ENCODE results near the gene SORL1. TPM values are rescaled to one million over a fixed set of nuclear protein-coding genes. Genes with fewer than 3 reads are reported as not detected.

The SORL1 gene
- polyA plus RNA-seq, 1 donor from 2014 or later = 6.5 TPM

DNA sequence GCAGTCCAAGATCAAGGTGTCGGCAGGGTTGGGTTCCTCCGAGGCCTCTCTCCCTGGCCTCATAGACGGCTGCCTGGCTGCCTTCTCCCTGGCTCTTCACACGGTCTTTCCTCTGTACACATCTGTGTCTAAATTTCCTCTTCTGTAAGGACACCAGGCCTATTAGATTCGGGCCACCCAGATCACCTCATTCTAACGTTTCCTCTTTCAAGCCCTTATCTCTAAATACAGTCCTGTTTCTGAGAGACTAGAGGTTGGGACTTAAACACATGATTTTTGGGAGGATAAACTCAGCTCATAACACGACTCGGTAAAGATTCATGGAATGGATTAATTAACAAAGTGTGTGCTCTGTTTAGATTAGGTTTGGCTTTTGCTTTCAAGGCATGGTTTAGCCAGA lies 136.6 kb downstream of the SORL1 start (continued):
- TF ChIP-seq EP300 (conservative IDR thresholded peaks at IDR 0.05; ENCODE audit: poor library complexity, severe bottlenecking) (no peak), SMC3 (conservative IDR thresholded peaks at IDR 0.05; ENCODE audit: poor library complexity) (no peak)

DNA sequence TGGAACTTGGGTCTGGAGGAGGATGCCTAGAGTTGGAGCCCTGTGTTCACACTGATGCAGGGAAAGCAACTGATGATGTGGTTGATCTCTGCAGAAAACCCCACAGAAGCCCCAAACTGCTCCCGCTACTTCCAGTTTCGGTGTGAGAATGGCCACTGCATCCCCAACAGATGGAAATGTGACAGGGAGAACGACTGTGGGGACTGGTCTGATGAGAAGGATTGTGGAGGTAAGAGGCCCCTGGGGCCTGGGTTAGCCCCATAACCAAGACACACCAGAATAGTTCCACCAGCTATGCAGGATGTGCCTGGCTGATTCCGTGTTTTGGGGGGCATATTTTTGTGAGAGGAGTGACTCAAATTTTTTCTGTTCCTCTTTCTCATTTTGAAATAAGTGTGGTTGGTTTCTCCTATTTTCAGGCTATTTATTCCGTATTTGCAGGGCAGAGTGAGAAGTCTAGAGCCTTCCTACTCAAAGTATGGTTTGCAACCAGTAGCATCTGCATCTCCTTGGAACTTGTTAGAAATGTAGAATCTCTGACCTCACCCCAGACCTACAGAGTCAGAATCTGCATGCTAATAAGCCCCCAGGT lies 137.9 kb downstream of the SORL1 start:
- TF ChIP-seq TAF1 (IDR thresholded peaks at IDR 0.05; ENCODE audit: low read depth) = no peak
- TF ChIP-seq EZH2 (IDR thresholded peaks at IDR 0.05; ENCODE audit: borderline replicate concordance, insufficient read depth, low read length, poor library complexity, severe bottlenecking) = no peak
- TF ChIP-seq, protein P1, sequence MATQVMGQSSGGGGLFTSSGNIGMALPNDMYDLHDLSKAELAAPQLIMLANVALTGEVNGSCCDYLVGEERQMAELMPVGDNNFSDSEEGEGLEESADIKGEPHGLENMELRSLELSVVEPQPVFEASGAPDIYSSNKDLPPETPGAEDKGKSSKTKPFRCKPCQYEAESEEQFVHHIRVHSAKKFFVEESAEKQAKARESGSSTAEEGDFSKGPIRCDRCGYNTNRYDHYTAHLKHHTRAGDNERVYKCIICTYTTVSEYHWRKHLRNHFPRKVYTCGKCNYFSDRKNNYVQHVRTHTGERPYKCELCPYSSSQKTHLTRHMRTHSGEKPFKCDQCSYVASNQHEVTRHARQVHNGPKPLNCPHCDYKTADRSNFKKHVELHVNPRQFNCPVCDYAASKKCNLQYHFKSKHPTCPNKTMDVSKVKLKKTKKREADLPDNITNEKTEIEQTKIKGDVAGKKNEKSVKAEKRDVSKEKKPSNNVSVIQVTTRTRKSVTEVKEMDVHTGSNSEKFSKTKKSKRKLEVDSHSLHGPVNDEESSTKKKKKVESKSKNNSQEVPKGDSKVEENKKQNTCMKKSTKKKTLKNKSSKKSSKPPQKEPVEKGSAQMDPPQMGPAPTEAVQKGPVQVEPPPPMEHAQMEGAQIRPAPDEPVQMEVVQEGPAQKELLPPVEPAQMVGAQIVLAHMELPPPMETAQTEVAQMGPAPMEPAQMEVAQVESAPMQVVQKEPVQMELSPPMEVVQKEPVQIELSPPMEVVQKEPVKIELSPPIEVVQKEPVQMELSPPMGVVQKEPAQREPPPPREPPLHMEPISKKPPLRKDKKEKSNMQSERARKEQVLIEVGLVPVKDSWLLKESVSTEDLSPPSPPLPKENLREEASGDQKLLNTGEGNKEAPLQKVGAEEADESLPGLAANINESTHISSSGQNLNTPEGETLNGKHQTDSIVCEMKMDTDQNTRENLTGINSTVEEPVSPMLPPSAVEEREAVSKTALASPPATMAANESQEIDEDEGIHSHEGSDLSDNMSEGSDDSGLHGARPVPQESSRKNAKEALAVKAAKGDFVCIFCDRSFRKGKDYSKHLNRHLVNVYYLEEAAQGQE (IDR thresholded peaks at IDR 0.05; ENCODE audit: borderline replicate concordance) = no peak
- no peak for TF ChIP-seq MXI1 (conservative IDR thresholded peaks at IDR 0.05; ENCODE audit: poor library complexity, severe bottlenecking)
- no peak for TF ChIP-seq SMC3 (conservative IDR thresholded peaks at IDR 0.05; ENCODE audit: poor library complexity)
- TF ChIP-seq EP300 (conservative IDR thresholded peaks at IDR 0.05; ENCODE audit: poor library complexity, severe bottlenecking) = no peak
- TF ChIP-seq POLR2AphosphoS5 (IDR thresholded peaks at IDR 0.05) = no peak
- no peak for TF ChIP-seq RAD21 (conservative IDR thresholded peaks at IDR 0.05)
- no peak for TF ChIP-seq CTCF (IDR thresholded peaks at IDR 0.05; ENCODE audit: poor library complexity, severe bottlenecking)
- no peak overlapping the region for H2AFZ ChIP-seq (ENCODE audit: low read depth, low read length)
- H3K36me3 ChIP-seq (ENCODE audit: insufficient read depth, low read length) = no peaks in the 10 kb centered on the region
- no peak overlapping the region for H3K4me3 ChIP-seq (ENCODE audit: low read length)
- no peaks in the 10 kb centered on the region for H4K20me1 ChIP-seq (ENCODE audit: insufficient read depth)
- H3F3A ChIP-seq (ENCODE audit: insufficient read depth, low read length, poor library complexity, severe bottlenecking) = no peaks in the 10 kb centered on the region
- H3K9ac ChIP-seq (ENCODE audit: low read length) = no peak overlapping the region
- no peaks in the 10 kb centered on the region for H3K79me2 ChIP-seq (replicated peaks; ENCODE audit: insufficient read depth, low read length)
- no peaks in the 10 kb centered on the region for H3K9me3 ChIP-seq (ENCODE audit: low read length)
- H3K4me2 ChIP-seq (ENCODE audit: low read length) = no peak overlapping the region
- no peaks in the 10 kb centered on the region for H3K27me3 ChIP-seq (ENCODE audit: insufficient read depth, low read depth, low read length)
- no peaks in the 10 kb centered on the region for H3K9me2 ChIP-seq (ENCODE audit: insufficient read depth, low read length)
- no peak overlapping the region for H3K27ac ChIP-seq (ENCODE audit: low read length)

GRCh38 chr11:121590772-121591404 lies 138.8 kb downstream of the SORL1 start:
- TF ChIP-seq MXI1 (conservative IDR thresholded peaks at IDR 0.05; ENCODE audit: poor library complexity, severe bottlenecking) = no peak
- no peak for TF ChIP-seq TAF1 (IDR thresholded peaks at IDR 0.05; ENCODE audit: low read depth)
- TF ChIP-seq EZH2 (IDR thresholded peaks at IDR 0.05; ENCODE audit: borderline replicate concordance, insufficient read depth, low read length, poor library complexity, severe bottlenecking) = no peak
- no peak for TF ChIP-seq EP300 (conservative IDR thresholded peaks at IDR 0.05; ENCODE audit: poor library complexity, severe bottlenecking)
- no peak for TF ChIP-seq POLR2AphosphoS5 (IDR thresholded peaks at IDR 0.05)
- TF ChIP-seq, protein P1 (IDR thresholded peaks at IDR 0.05; ENCODE audit: borderline replicate concordance) = no peak
- TF ChIP-seq RAD21 (conservative IDR thresholded peaks at IDR 0.05) = no peak
- no peak for TF ChIP-seq SMC3 (conservative IDR thresholded peaks at IDR 0.05; ENCODE audit: poor library complexity)
- TF ChIP-seq CTCF (IDR thresholded peaks at IDR 0.05; ENCODE audit: poor library complexity, severe bottlenecking) = no peak
- no peaks in the 10 kb centered on the region for H3K9me3 ChIP-seq (ENCODE audit: low read length)

More at GRCh38 chr11:121590772-121591404, 138.8 kb downstream of the SORL1 start:
- H3K9ac ChIP-seq (ENCODE audit: low read length) = no peak overlapping the region
- no peaks in the 10 kb centered on the region for H3F3A ChIP-seq (ENCODE audit: insufficient read depth, low read length, poor library complexity, severe bottlenecking)
- H4K20me1 ChIP-seq (ENCODE audit: insufficient read depth) = no peaks in the 10 kb centered on the region
- no peak overlapping the region for H3K4me3 ChIP-seq (ENCODE audit: low read length)
- no peaks in the 10 kb centered on the region for H3K36me3 ChIP-seq (ENCODE audit: insufficient read depth, low read length)
- H3K27ac ChIP-seq (ENCODE audit: low read length) = no peak overlapping the region
- H3K4me2 ChIP-seq (ENCODE audit: low read length) = no peak overlapping the region
- H3K27me3 ChIP-seq (ENCODE audit: insufficient read depth, low read depth, low read length) = no peaks in the 10 kb centered on the region
- no peaks in the 10 kb centered on the region for H3K79me2 ChIP-seq (replicated peaks; ENCODE audit: insufficient read depth, low read length)
- no peaks in the 10 kb centered on the region for H3K9me2 ChIP-seq (ENCODE audit: insufficient read depth, low read length)
- no peak overlapping the region for H2AFZ ChIP-seq (ENCODE audit: low read depth, low read length)

Data from neural cell (in vitro differentiated cells).